Peyer's patch (tissue), 4 donors: Measurements from ENCODE around the gene RALGDS.

ENCODE experiments used
- POLR2A ChIP-seq, 2 donors: fragments of 450-650 bp; IDR thresholded peaks; one replicate each; pipeline ENCODE4 v1.5.1; 2017; ENCODE audit warnings: antibody characterized with exemption in 2 of 2, mild to moderate bottlenecking in 2 of 2, moderate library complexity in 2 of 2
- TF ChIP-seq, protein P1 (sequence below), 6 experiments: fragments of 450-650 bp in 4 of 6; fragments of 200-600 bp in 2 of 6; sonication (generic) in 1 of 6; IDR thresholded peaks; one replicate each; pipeline ENCODE4 v1.5.1; 2017 to 2019; ENCODE audit warnings: antibody characterized with exemption in 6 of 6, mild to moderate bottlenecking in 3 of 6, moderate library complexity in 1 of 6

DNA sequence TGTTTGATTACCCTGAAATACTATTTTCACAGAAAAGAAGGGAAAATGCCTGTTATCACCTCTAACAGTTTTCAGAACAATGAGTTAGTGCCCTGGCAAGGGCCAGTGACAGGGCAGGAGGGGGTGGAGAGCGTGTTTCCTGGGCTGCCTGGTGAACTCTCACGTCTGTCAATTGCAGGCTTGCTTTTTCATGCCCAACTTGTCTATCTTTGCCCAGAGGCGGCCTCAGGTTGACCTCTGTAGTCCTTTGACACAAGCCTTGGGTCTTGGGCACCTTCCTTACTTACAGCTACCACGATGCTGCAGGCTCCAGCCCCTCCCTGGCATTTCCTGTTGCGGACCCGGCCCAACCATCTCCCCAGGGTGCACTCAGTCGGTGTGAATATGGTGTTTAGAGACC lies 61.4 kb downstream of the RALGDS start:
- TF ChIP-seq, protein P1, sequence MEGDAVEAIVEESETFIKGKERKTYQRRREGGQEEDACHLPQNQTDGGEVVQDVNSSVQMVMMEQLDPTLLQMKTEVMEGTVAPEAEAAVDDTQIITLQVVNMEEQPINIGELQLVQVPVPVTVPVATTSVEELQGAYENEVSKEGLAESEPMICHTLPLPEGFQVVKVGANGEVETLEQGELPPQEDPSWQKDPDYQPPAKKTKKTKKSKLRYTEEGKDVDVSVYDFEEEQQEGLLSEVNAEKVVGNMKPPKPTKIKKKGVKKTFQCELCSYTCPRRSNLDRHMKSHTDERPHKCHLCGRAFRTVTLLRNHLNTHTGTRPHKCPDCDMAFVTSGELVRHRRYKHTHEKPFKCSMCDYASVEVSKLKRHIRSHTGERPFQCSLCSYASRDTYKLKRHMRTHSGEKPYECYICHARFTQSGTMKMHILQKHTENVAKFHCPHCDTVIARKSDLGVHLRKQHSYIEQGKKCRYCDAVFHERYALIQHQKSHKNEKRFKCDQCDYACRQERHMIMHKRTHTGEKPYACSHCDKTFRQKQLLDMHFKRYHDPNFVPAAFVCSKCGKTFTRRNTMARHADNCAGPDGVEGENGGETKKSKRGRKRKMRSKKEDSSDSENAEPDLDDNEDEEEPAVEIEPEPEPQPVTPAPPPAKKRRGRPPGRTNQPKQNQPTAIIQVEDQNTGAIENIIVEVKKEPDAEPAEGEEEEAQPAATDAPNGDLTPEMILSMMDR (IDR thresholded peaks at IDR 0.05): no peak
- TF ChIP-seq POLR2A (IDR thresholded peaks at IDR 0.05): no peak
